Fibroblast of villous mesenchyme (primary cell): ENCODE results near the gene NOL4L. TPM values are rescaled to one million over a fixed set of nuclear protein-coding genes. Genes with fewer than 3 reads are reported as not detected.

ENCODE experiments used
- DNase-seq: peaks from one replicate; pipeline ENCODE4 v3.0.0-alpha.2; 2010; ENCODE audit warnings: low read depth
- H3K4me3 ChIP-seq: 2 replicates; pipeline ENCODE4 v1.5.1; 2011; ENCODE audit warnings: low read depth, mild to moderate bottlenecking, low read length
- CTCF ChIP-seq: IDR thresholded peaks from 2 replicates; pipeline ENCODE4 v1.5.1; 2012; ENCODE audit warnings: low read depth, mild to moderate bottlenecking, low read length; ENCODE audit not compliant: insufficient read depth
- total RNA-seq: library from RNA; depleted of rRNA; stranded (reverse); fragments of >200 nt; gene quantifications from 2 replicates; pipeline ENCODE4 v1.2.3, GENCODE V29; 2012

Gene NOL4L
- total RNA-seq, 1 donor: 9.9 TPM

GRCh38 chr20:32556312-32557184 is 28.6 kb downstream of the NOL4L start:
- no peak overlapping the region for H3K4me3 ChIP-seq
- TF ChIP-seq CTCF: no peak
- DNase-seq: no peak

GRCh38 chr20:32555584-32555983 is 29.5 kb downstream of the NOL4L start:
- DNase-seq: no peak
- no peak for TF ChIP-seq CTCF
- no peak overlapping the region for H3K4me3 ChIP-seq

GRCh38 chr20:32554965-32555289 is 30.2 kb downstream of the NOL4L start:
- TF ChIP-seq CTCF: no peak
- no peak for DNase-seq
- H3K4me3 ChIP-seq: no peak overlapping the region

GRCh38 chr20:32553618-32554017 is 31.5 kb downstream of the NOL4L start:
- no peak for DNase-seq
- no peak for TF ChIP-seq CTCF
- H3K4me3 ChIP-seq: no peak overlapping the region

GRCh38 chr20:32551693-32552092 is 33.4 kb downstream of the NOL4L start:
- H3K4me3 ChIP-seq: no peak overlapping the region
- TF ChIP-seq CTCF: no peak
- DNase-seq: no peak

- TF ChIP-seq CTCF: no peak
- no peak for DNase-seq
- no peak overlapping the region for H3K4me3 ChIP-seq
Observed at GRCh38 chr20:32549842-32550241, 35.3 kb downstream of the NOL4L start.

GRCh38 chr20:32547753-32548034 is 37.4 kb downstream of the NOL4L start:
- H3K4me3 ChIP-seq: no peak overlapping the region
- no peak for DNase-seq

More at GRCh38 chr20:32547753-32548034, 37.4 kb downstream of the NOL4L start:
- TF ChIP-seq CTCF: no peak
